ENCODE results near the gene SPP2.
A peak's percentile ranks its signal among the peaks of the same experiment; 100 is the strongest.

Gene SPP2

GRCh38 chr2:234044157-234044556 is 6.3 kb upstream of the SPP2 start:
- no peak for DNase-seq

GRCh38 chr2:234046521-234046920 is 4.0 kb upstream of the SPP2 start:
- no peak for DNase-seq

DNA sequence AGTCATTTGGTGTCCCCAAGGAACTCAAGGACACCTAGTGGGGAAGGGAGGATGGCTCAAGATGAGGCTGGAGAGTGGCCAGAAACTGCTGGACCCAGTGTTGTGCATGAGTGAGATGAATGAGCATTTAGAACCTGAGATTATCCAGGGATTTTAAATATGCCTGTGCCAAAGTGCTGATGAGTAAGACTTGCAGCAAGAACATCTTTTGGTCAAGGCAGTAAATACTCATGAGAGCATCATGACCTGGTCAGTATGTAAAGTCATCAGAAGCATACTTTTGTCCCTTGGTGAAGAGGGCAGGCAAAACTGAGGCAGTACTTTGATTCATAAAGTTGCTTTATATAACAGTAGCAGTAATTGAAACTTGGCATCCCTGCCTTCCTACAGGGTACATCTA is 3.1 kb upstream of the SPP2 start:
- DNase-seq = no peak

GRCh38 chr2:234048049-234048448 is 2.5 kb upstream of the SPP2 start:
- no peak for DNase-seq

DNA sequence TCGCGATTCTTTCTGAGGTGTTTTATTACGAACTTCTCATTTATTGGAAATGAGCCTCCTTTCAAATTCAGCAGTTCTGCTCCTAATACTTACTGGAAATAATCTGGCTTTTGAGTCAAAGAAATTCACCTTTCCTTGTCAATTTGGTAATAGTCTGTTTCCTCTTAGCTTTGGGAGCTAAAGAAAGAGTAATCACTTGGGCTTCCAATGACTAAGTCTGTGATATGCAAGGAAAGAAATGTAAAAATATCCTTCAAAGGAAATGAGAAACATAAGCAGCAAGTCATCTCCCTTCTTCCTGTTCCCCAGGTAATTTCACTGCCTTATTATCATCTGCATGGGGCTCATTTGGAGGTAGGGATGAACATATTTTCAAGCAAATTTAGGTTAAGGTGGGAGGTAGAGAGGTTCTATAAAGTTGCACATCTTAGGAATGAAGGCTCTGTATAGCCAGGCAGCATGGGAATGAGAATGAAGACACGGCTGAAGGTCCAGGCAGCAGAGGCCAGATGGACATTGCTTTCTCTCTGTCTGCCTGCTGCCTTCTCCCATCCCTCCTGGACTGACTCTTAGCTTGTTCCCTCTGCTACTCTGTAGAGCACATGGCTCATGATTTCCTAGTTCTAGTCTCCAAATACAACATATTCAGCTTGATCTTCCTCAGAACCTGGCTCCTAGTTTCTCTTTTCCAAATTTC is 1.0 kb downstream of the SPP2 start:
- DNase-seq = no peak

DNA sequence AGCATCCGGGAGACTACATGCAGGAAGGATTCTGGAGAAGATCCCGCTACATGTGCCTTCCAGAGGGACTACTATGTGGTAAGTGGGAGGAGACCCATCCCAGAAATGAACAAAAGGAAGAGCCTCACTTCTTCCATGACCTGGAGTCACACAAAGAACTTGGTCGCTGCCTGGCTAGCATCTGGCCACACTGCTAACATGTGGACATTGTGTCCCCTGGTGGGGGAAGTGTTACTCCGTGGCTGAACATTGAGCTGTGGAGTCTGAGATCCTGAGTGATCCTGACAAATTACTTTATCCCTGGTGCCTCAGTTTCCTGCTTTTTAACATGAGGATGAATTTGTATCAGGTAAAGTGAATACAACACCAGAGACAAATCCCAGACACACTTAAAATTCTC is 8.4 kb downstream of the SPP2 start:
- DNase-seq = no peak

- DNase-seq = no peak
These were observed 9.7 kb downstream of the SPP2 start for GRCh38 chr2:234060236-234060635.

DNA sequence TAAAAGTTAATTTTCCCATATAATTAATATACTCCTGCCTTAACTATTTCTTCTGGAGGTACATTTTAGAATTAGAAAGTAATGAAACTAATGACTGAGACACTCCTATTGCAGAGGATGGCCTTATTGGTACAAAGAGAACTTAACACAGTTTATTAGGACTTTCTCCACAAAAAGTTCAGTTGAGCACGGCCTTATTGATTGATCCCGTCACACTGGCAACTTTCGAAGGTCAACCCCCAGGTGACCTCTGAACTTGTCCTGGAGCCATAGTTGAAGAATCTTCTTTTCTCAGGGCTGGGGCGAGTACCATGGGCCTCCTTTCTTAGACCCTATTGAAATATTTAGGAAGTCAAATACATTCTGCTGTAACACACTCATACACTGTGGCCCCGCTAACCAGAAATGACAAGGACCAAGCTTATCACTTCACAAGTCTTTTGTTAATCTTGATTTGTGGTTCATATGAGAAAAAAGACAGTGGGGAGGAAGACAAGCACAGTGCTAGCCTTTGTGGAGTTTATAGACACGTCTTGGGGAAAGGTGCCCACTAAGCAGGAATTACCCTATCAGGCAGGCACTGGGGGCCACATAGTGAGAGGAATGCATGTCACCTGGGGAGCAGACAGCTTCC is 11.2 kb downstream of the SPP2 start:
- DNase-seq = no peak

- DNase-seq = no peak
These were observed 16.1 kb downstream of the SPP2 start for GRCh38 chr2:234066587-234066986.

GRCh38 chr2:234071664-234072063 is 21.2 kb downstream of the SPP2 start:
- peak; percentile 34 for DNase-seq

DNA sequence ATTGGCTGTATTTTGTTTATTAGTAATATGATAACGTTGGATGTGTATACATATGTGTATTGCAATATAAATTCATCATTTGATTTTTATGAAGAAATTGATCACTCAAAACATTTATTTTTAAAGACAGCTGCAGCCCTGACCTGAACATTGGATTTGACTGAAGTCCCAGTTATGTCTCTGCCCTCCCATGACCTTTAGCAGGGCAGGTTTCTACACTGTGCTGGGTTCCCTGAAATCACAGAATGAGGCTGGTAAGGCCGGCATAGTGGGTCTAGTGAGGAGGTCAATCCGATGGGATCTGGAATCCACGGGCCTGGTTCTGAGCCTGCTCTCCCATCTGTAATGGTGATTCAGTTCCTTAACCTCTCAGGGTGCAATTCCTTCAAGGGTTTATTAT is 22.0 kb downstream of the SPP2 start:
- DNase-seq = no peak

DNA sequence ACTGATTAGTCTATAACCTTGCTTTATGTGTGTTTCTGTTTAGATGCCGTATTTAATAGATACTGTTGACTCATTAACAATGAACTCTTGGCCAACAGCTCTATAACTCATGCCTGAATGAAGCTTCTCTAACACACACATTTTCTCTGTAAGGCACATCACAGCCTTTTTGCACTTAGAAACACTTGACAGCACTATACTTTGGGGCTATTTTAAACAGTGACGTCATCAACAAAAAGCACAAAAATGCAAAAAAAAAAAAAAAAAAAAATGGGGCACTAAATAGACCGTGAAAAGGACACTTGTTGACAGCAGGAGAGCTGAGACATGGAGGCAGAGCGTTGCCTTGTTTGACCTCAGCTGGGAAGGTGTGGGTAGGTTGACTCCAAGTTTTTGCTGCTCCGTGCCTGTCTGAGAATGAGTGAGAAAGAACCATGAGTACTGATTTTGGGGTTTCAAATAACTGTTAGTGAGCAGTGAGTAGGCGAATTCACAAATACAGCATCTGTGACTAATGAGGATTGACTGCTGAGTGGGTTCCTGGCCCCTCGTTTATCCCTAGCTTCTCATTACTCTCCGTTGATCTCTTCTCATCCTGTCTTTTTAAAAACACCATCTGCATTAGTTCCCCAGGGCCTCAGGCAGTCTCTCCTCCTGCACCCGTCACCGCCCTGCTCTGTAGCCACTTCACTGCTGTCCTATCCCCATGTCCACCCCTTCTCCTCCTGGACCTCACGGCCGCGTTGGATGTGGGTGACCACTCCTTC is 24.4 kb downstream of the SPP2 start:
- DNase-seq = no peak

DNA sequence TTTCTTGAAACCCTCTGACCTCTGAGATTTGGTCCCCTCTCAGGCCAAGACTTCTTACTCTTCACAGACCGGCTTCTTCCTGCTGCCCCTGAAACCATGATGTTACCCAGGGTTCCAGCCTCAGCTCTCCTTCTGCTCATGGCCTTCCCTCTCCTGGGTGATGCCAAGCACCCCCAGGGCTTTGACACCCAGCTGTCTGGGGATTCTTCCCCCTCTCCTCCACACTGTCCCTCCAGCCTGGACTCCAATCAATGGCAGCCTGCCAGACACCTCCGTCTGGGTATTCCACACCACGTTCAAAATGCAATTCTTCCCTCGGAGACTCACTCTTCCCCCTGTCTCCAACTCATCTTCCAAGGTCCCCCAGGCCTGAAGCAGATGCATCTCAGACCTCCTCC is 25.0 kb downstream of the SPP2 start:
- DNase-seq = no peak

DNA sequence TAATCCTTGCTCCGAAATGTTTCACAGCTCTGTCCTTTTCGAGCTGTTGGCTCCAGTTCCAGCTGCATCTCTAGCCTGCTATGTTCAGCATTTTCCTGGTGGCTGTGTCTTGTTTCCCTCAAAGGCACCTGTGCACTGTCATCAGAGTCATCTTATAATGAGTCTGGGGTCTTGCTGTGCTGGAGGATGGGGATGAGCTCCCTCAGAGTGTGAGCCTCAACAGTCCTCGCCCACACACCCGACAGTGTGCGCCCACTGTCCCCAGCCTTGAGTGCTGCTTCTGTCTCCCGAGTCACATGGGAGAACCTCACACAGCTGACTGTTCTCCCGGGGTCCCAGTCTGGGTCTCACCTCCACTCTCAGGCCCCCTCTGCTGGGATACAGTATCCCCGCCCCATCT is 25.4 kb downstream of the SPP2 start:
- DNase-seq = no peak

DNA sequence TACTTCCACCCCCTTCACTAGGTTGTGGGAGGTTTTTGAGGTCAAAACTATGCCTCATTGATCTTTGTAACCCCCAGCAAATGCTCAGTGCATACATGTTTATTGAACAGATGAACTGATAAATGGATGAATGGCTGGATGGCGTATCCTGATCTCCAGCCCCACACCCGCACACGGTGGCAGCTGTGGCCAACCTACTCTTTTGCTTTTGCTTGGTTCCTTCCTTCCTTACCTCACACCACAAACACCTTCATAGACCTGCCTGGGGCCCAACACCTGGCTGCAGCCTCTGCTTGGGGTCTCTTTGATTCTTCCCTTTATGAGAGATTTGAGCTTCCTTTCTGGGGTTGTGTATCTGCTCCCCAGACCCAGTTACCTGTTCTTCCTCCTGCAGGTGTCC is 25.9 kb downstream of the SPP2 start:
- DNase-seq = no peak

- DNase-seq = no peak
These were observed 27.6 kb downstream of the SPP2 start for GRCh38 chr2:234078129-234078528.

GRCh38 chr2:234081970-234082822 is 31.7 kb downstream of the SPP2 start:
- no peak for DNase-seq

DNA sequence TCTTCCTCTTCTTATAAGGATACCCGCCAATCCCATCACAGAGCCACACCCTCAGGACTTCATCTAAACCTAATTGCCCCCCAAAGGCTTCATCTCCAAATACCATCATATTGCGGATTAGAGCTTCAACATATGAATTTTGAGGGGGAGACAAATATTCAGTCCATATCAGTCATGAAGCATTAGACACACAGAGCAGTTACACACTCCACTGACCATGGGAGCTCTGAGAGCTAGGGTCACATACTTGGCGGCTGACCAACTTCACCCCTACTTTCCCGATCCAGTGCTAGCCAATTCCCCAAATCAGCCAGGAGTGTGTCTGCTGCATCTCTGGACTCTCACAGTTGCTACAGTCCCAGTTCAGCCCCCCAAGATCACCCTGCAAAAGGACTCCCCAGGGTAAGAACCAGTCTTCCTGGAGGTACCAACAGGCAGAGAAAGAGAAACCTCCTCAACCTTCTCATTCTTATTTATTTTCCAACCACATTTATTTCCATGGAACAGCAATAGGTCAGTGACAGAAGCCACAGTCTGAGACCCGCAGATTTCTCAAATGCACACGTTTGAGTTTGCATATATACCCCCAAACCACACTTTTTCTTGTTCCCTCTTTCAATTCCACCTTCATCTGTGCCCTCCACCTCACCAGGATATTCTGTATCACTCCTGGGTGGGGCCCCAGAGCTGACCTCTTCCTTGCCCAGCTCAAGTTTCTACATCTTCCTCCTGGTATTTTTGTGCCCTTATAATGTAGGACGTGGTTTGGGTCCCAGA is 33.3 kb downstream of the SPP2 start:
- no peak for DNase-seq

DNA sequence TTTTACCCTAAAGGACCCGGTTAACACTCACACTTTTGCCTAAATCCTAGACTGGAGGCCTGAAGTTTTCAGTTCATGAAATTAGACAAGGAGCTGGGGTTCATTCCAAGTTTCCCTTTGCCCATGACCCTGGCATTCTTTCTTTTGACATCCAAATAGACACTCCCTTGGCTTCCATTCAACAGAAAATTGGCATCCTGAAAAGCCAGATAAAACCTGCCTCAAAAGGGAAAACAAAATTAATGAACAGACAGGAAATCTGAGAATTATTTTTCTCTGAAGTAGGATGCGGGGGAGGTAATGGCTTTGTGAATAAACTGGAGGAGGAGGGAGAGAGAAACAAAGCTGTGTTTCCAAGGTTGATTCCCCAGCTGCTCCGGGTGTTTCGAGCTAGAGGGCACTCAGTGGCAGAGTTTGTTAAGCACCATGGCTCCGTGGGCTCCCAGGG is 41.0 kb downstream of the SPP2 start:
- DNase-seq = no peak

DNA sequence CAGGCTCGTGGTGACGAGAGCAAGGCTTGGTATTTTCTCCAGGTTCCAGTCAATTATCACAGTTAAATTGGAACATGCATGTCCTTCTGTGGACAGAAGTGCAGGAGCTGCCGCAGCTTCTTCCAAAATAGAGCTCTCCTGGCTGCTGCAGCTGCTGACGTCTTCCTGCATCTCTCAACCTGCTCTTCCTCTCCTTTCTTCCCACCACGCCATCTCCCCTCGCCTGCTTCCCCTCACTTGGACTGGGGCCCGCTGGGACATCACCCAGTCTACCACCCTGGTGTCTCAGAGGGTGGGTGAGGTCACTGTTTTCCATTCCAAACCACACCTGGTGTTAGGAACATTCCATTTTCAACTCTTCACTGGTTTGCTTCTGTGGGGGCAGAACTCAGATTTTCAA is 41.4 kb downstream of the SPP2 start:
- no peak for DNase-seq

GRCh38 chr2:234092344-234092743 is 41.8 kb downstream of the SPP2 start:
- no peak for DNase-seq

- no peak for DNase-seq
These were observed 44.8 kb downstream of the SPP2 start for GRCh38 chr2:234095301-234095700.

Data from CD4-positive, alpha-beta T cell treated with Interleukin-12 subunit alpha and Interleukin-12 subunit beta, for 1 hour (primary cell).